ENCODE results near the gene SNTA1. TPM values are rescaled to one million over a fixed set of nuclear protein-coding genes. Genes with fewer than 3 reads are reported as not detected.

The SNTA1 gene
- total and polyA plus RNA-seq, 2 of the 8 experiments (the other 6 are each of a cell fraction or from before 2014, with no cell fraction given): 4.5 to 8.0 TPM

DNA sequence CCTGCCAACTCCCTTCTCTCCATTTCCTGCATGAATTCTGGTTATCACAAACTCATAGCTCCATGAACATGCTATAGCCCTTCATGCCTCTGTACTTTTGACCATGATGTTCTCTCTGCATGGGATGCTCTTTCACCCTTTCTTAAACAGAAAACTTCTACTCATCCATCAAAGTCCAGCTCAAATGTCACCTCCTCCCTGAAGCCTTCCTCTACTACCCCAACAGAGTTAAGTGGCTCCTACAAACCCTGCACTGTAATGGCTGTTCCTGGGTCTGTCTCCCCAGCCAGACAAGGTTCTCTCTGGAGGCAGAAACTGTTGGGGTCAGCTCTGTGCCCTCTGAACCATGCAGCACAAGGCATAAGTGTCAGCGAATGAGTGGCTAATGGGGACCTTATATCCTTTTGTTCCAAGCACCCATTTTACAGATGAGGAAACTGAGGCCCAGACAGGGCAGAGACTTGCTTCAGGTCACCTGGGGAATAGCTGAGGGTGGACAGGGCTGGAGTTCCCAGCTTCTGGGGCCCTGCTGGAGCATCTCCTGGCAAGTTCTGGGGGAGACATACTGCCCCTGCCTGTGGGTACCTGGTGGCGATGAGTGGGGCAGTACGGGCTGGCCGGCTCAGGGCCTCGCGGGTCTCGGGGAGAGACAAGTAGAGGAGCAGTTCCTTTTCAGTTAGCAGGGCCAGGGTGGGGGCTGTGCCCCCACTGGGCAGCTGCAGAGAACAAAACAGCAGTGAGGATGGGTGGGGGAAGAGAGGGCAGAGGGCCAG, 31.7 kb downstream of the SNTA1 start (continued):
- TF ChIP-seq, protein P1, sequence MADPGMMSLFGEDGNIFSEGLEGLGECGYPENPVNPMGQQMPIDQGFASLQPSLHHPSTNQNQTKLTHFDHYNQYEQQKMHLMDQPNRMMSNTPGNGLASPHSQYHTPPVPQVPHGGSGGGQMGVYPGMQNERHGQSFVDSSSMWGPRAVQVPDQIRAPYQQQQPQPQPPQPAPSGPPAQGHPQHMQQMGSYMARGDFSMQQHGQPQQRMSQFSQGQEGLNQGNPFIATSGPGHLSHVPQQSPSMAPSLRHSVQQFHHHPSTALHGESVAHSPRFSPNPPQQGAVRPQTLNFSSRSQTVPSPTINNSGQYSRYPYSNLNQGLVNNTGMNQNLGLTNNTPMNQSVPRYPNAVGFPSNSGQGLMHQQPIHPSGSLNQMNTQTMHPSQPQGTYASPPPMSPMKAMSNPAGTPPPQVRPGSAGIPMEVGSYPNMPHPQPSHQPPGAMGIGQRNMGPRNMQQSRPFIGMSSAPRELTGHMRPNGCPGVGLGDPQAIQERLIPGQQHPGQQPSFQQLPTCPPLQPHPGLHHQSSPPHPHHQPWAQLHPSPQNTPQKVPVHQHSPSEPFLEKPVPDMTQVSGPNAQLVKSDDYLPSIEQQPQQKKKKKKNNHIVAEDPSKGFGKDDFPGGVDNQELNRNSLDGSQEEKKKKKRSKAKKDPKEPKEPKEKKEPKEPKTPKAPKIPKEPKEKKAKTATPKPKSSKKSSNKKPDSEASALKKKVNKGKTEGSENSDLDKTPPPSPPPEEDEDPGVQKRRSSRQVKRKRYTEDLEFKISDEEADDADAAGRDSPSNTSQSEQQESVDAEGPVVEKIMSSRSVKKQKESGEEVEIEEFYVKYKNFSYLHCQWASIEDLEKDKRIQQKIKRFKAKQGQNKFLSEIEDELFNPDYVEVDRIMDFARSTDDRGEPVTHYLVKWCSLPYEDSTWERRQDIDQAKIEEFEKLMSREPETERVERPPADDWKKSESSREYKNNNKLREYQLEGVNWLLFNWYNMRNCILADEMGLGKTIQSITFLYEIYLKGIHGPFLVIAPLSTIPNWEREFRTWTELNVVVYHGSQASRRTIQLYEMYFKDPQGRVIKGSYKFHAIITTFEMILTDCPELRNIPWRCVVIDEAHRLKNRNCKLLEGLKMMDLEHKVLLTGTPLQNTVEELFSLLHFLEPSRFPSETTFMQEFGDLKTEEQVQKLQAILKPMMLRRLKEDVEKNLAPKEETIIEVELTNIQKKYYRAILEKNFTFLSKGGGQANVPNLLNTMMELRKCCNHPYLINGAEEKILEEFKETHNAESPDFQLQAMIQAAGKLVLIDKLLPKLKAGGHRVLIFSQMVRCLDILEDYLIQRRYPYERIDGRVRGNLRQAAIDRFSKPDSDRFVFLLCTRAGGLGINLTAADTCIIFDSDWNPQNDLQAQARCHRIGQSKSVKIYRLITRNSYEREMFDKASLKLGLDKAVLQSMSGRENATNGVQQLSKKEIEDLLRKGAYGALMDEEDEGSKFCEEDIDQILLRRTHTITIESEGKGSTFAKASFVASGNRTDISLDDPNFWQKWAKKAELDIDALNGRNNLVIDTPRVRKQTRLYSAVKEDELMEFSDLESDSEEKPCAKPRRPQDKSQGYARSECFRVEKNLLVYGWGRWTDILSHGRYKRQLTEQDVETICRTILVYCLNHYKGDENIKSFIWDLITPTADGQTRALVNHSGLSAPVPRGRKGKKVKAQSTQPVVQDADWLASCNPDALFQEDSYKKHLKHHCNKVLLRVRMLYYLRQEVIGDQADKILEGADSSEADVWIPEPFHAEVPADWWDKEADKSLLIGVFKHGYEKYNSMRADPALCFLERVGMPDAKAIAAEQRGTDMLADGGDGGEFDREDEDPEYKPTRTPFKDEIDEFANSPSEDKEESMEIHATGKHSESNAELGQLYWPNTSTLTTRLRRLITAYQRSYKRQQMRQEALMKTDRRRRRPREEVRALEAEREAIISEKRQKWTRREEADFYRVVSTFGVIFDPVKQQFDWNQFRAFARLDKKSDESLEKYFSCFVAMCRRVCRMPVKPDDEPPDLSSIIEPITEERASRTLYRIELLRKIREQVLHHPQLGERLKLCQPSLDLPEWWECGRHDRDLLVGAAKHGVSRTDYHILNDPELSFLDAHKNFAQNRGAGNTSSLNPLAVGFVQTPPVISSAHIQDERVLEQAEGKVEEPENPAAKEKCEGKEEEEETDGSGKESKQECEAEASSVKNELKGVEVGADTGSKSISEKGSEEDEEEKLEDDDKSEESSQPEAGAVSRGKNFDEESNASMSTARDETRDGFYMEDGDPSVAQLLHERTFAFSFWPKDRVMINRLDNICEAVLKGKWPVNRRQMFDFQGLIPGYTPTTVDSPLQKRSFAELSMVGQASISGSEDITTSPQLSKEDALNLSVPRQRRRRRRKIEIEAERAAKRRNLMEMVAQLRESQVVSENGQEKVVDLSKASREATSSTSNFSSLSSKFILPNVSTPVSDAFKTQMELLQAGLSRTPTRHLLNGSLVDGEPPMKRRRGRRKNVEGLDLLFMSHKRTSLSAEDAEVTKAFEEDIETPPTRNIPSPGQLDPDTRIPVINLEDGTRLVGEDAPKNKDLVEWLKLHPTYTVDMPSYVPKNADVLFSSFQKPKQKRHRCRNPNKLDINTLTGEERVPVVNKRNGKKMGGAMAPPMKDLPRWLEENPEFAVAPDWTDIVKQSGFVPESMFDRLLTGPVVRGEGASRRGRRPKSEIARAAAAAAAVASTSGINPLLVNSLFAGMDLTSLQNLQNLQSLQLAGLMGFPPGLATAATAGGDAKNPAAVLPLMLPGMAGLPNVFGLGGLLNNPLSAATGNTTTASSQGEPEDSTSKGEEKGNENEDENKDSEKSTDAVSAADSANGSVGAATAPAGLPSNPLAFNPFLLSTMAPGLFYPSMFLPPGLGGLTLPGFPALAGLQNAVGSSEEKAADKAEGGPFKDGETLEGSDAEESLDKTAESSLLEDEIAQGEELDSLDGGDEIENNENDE (IDR thresholded peaks at IDR 0.05; ENCODE audit: insufficient replicate concordance, low read length): no peak
- TF ChIP-seq, protein P2, sequence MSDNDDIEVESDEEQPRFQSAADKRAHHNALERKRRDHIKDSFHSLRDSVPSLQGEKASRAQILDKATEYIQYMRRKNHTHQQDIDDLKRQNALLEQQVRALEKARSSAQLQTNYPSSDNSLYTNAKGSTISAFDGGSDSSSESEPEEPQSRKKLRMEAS (IDR thresholded peaks at IDR 0.05): no peak
- TF ChIP-seq PHF8 (conservative IDR thresholded peaks at IDR 0.05; ENCODE audit: low read depth, low read length): no peak
- TF ChIP-seq CHD1 (IDR thresholded peaks at IDR 0.05; ENCODE audit: low read depth, low read length): no peak
- no peak for TF ChIP-seq SRF (IDR thresholded peaks at IDR 0.05; ENCODE audit: low read depth, low read length)

All from H1 (cell line).